COR-L47 (cell line): ENCODE results near the gene HSPB6.
"Not testable (repeated sequence)": the region's sequence is repeated elsewhere in the genome, so short reads cannot be mapped to it uniquely, and the experiment has no call there.

Source experiments
- DNase-seq: peaks from one replicate; lab custom pipeline; 2025; lab: John Stamatoyannopoulos, UW

The HSPB6 gene

DNA sequence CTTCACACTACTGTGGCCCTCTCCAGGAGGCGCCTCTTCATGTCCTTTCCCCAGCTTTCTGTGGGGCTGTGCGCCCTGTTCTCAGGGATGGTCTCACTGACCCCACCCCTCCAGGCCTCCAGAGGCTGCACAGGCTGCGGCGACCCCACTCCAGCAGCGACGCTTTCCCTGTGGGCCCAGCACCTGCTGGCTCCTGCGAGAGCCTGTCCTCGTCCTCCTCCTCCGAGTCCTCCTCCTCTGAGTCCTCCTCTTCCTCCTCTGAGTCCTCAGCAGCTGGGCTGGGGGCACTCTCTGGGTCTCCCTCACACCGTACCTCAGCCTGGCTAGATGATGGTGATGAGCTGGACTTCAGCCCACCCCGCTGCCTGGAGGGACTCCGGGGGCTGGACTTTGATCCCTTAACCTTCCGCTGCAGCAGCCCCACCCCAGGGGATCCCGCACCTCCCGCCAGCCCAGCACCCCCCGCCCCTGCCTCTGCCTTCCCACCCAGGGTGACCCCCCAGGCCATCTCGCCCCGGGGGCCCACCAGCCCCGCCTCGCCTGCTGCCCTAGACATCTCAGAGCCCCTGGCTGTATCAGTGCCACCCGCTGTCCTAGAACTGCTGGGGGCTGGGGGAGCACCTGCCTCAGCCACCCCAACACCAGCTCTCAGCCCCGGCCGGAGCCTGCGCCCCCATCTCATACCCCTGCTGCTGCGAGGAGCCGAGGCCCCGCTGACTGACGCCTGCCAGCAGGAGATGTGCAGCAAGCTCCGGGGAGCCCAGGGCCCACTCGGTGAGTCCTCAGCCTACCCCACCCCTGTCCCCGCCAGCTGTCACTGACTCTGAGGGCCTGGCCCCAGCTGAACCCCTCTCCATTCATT is 29.7 kb upstream of the HSPB6 start:
- DNase-seq: no peak

DNA sequence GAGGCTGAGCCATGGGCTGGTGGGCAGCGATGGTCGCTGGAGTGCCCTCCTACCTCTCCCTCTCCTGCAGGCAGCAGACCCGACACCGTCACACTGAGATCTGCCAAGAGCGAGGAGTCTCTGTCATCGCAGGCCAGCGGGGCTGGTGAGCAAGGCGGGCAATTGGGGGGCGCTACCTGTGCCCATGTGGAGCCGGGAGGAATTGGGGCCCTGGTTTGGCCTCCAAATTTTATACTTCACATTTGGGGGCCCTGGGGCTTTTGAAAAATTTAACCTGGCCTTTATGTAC is 28.5 kb upstream of the HSPB6 start:
- DNase-seq: no peak

DNA sequence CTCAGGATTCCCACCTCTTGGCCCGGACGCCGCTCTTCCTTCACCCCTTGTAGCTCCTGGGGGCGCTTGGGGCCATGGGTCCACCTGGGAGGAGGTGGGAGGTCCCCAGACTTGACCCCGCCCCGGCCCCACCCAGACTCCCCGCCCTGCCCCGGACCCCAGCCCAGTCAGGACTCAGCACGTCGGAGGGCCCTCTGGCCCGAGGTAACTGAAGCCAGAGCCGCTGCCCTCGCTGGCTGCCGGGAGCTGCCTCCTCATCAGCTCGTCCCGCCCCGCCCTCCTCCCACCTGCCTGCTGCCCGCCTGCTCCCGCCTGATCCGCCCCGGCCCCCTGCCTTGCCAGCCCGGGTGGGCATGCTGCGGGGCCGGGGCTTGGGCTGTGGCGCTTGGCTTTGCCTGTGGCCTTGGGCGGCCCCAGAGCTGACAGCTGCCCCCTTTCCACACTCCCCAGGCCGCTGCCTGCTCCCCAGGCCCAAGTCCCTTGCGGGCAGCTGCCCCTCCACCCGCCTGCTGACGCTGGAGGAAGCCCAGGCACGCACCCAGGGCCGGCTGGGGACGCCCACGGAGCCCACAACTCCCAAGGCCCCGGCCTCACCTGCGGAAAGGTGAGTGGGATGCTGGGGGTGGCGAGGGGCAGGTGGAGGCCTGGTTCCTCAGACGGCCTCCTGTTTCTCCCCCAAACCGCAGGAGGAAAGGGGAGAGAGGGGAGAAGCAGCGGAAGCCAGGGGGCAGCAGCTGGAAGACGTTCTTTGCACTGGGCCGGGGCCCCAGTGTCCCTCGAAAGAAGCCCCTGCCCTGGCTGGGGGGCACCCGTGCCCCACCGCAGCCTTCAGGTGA is 27.9 kb upstream of the HSPB6 start:
- DNase-seq: no peak

DNA sequence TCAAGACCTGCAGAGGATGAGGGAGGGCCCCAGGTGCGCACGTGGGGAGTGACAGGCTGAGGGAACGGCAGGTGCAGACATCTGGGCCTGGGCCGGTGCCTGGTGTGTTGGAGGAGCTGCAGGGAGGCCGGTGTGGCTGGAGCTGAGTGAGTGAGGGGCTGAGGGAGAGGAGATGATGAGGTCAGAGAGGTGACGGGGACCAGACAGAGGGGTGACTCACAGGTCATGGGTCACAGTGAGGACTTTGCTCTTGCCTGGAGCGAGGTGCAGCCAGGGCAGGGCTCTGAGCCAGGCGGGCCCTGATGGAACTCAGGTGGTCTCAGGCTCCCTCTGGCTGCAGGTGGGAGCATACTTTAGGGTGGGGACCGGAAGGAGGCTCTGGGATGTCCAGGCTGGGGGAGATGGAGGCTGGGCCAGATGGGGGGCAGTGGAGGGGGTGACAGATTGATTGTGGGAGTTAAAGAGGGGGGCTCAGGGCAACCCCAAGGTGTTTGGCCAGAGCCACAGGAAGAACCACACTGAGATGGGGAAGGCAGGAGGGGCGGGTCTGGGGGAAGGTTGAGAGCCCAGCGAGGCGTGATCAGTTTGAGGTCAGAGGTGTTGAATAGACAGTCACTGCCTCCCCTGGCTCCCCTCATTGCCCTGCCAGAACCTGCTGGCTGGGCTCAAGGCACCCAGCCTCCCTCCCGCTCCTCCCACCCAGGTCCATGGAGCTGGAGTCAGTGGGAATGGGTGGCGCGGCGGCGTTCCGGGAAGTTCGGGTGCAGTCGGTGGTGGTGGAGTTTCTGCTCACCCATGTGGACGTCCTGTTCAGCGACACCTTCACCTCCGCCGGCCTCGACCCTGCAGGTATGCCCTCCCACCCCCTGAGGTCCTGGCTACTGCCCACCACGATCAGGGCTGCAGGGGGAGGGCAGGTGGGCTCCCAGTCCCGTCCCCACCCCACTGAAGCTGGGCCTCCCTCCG is 26.9 kb upstream of the HSPB6 start:
- no peak for DNase-seq

DNA sequence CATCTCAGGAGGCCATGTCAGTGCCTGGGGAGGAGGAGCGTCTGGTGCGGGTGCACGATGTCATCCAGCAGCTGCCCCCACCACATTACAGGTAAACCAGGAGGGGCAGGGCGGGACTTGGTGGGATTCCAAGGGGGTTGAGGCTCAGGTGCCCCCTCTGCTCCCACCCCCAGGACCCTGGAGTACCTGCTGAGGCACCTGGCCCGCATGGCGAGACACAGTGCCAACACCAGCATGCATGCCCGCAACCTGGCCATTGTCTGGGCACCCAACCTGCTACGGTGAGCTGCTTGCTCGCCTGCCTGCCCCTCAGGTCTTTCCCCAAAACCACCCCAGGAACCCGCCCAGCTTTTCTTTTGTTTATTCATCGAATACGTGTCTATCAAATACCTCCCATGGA is 25.8 kb upstream of the HSPB6 start:
- DNase-seq: no peak

DNA sequence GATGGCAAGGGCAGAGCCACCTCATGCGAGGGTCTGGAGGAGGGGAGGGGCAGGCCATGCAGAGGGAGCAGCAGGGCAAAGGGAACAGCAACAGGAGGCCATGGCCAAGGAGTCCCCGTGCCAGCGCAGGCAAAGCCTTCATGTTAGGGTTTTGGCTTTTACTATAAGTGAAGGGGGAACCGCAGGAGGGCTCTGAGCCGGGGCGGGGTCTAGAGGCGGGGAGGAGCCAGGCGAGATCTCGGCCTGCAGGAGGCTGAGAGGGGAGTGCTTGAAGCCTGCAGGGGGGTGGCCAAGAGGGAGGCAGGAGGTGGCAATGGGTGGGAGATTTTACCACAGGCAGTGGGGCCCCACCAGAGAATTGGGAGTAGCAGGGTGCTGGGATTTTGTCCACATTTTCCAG is 24.8 kb upstream of the HSPB6 start:
- DNase-seq: no peak

DNA sequence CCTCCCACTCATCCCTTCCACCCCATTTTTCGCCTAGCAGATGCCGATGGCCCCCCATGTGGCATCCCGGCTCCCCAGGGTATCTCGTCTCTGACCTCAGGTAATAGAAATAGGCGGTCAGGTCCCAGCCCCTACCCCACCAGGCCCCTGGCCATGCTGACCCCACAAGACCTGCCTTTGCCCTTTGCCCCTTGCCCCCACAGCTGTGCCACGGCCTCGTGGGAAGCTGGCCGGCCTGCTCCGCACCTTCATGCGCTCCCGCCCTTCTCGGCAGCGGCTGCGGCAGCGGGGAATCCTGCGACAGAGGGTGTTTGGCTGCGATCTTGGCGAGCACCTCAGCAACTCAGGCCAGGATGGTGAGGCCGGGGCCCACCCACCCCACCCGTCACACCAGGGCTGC is 23.9 kb upstream of the HSPB6 start:
- DNase-seq: no peak

DNA sequence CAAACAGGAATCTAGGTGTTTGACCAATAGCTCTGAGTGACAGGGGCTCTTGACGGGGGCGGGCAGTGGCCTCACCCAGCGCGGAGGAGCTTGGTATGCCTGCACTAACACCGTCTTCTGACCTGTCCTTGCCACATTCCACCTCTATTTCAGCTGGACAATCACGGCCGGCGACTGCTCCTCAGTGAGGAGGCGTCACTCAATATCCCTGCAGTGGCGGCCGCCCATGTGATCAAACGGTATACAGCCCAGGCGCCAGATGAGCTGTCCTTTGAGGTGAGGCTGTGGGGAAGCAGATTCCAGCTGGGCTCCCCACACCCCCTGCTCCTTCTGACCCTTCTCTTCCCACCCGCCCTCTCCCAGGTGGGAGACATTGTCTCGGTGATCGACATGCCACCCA is 23.2 kb upstream of the HSPB6 start:
- DNase-seq: no peak

DNA sequence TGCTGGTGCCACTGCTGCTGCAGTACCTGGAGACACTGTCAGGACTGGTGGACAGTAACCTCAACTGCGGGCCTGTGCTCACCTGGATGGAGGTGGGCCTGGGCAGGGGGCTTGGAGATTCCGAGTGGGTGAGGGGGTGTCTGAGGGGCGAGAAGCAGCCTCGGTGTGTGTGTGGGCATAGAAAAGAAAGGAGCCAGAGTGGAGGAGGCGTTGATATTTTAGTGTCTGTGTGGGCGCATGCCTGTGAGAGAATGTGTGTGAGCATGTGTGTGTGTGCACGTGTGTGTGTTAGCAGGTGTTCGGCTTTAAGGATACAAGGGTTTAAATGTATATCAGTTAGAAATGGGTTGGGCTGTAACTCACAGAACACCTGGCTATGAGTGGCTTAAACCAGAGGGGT is 22.2 kb upstream of the HSPB6 start:
- no peak for DNase-seq

DNA sequence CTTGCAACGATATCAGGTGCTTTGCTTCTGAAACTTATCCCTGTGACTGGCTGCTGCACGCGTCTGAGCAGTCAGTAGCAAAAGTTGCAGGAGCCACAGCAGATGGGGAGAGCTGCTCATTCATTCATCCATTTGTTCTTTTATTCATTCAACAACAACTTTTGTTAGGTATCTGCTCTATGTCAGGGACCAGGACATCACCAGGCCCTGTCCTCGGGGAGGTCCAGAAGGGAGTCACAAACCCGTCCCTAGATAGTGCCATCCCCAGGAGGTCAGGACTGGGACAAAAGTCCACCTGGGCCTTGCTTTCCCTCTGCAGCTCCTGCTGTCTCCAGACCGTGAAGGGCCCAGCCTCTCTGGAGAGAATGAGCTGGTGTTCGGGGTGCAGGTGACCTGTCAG is 21.1 kb upstream of the HSPB6 start:
- DNase-seq: no peak

DNA sequence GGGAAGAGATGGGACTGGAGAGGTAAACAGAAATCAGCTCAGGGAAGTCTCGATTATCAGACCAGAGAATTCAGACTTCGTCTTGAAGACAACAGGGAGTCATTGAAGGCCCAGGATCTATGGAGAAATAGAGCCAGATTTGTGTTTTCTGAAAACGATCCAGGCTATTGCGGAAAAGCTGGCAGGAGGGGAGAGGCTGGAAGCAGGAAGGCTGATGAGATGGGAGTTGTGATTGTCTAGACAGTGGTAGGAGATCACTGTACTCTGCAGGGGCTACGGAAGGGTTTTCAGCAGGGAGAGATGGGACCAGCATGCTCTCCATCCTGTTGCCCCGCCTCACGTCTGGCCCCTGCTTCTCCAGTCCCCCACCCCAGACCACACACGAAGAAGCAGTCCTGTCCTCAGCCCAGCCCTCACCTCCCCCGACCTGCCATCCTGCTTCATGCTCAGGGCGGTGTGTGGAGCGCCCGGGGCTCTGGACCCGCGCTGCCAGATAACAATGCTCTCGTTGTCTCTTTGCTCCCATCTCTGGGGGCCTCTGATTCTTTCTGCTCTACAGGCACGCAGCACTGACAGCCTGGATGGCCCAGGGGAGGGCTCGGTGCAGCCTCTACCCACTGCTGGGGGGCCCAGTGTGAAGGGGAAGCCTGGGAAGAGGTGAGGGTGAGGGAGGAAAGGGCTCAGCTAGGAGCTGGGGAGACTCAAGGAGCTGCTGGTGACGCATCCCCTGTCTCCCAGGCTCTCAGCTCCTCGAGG is 20.4 kb upstream of the HSPB6 start:
- DNase-seq: no peak

DNA sequence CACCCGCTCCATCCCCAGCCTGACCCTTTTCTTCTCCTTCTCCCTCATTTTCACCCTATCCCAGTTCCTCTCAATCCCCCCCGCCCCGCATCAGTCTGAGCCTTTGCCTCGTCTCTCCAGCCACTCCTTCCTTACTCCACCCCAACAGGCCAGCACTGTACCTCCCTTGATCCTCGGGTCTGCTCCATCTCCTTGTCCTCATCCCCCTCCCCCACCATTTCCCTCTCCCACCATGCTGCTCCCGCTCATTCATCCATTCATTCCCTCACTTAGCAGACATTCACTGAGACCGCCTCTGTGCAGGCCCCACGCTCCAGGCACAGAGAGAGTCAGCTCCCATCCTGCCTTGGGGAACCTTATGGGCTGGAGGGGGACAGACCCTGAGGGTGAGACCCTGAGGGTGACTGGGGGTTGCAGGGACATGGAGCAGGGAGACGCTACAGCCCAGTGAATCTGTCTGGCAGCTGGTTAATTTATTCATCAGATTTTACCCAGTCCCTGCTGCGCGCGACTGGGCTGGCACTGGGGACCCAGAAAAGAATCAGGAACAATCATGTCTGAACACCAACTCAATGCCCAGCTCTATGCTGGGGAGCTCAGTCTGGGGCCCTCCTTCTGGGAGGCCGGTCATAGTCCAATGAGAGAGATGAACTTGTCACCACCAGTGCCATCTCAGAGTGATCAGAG is 19.4 kb upstream of the HSPB6 start:
- no peak for DNase-seq

DNA sequence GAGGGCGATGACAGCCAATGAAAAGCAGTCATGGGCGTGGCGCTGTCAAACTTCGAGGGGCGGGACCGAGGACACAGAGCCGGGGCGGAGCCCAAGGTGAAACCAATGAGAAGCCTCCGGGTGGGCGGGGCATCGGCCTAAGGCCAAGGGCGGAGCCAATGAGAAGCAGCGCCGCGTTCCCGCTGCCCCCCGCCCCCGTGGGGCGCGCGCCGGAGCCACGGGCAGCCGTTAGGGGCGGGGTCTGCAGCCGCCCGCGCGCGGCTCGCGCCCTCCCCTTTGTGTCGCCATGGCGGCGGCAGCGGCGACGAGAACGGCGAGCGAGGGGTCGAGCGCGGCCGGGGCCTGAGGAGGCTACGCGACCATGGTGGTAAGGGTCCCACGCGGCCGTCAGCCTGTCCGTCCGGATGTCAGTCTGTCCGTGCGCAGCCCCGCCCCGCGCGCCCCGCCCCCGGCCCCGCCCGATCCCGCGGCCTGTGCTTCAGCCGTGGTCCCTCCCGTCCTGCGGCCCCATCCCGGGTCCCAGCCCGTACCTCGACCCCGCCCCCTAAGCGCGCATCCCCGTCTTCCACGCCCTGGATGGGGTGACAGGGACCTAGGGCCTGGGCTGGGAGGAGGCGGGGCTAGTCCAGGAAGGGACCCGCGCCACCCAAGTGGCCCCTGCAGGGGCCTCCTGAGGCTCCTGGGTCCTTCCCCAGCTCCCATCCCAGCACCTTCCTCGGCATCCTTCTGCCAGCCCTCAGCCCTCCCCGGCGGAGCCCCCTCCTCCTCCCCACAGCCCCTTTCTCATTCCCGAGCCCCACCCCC is 18.7 kb upstream of the HSPB6 start, which contains the start of gene ARHGAP33:
ARHGAP33 (plus strand) TSS at position 267 of the 804 bp plus-strand sequence; CDS start at position 362, 95 bp downstream.
- DNase-seq: peak; percentile 99

DNA sequence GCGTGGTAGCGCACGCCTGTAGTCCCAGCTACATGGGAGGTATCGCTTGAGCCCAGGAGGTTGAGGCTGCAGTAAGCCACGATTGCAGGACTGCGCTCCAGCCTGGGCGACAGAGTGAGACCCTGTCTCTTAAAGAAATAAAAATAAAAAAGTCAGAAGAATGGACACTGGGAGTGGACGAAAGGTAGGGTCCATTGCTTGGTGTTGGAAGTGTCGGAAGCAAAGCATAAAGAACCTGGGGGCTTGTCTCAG is 18.1 kb upstream of the HSPB6 start:
- DNase-seq: no peak

DNA sequence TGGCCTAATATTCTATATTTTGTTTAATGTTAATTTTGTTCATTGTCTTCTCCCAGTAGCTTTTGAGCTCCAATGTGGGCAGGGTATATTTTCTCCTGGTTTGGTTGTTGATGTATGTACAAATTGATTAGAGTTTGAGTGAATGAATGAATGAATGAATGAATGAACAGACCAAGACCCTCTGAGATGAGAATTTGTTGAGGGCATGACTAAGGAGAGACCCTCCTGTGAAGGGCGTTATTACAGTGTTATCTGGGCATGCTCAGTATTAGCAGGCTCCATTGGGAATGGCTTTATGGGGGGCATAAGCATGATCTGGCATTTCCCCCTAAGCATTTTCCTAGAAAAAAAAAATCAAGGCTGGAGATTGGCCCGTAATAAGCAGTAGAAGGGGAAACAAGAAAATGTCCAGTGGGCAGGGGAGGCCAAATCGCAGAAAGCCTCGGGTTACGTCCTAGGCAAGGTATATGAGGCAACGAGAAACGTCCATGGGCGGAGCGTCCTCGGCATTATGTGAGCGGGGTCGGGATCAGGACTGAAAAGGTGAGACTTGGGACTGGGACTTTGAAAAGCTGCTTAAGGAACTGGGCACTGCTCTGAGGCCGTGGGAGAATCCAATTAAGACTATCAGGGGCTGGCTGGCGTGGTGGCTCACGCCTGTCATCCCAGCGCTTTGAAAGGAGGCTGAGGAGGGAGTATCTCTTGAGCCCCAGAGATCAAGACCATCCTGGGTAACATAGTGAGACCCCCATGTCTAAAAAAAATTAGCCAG is 17.6 kb upstream of the HSPB6 start:
- no peak for DNase-seq

DNA sequence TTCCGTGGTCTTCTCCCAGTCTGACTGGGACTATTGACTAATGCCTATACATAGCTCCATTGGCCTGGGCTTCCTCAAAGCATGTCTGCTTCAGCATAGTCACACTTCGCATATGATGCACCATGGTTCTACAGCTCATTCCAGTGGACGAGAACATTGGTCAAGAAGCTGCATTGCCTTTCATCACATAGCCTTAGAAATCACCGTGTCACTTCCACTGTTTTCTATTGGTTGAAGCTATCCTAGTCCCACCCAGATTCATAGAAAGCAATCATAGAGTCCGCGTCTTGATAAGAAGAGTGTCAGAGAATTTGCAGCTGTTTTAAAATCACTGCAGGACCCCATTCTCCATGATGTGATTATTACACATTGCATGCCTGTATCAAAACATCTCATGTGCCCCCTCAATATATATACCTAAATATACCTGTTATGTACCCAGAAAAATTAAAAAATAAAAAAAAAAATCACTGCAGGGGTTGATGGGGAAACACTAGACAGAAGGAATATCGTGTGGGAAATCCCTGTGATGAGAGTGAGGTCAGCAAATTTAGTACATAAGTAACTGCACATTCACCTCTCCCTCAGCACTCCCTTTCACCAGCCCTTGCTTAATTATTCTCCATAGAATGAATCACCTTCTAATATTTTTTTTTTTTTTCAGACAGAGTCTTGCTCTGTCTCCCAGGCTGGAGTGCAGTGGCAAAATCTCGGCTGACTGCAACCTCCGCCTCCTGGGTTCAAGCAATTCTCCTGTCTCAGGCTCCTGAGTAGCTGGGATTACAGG is 16.4 kb upstream of the HSPB6 start:
- no peak for DNase-seq

DNA sequence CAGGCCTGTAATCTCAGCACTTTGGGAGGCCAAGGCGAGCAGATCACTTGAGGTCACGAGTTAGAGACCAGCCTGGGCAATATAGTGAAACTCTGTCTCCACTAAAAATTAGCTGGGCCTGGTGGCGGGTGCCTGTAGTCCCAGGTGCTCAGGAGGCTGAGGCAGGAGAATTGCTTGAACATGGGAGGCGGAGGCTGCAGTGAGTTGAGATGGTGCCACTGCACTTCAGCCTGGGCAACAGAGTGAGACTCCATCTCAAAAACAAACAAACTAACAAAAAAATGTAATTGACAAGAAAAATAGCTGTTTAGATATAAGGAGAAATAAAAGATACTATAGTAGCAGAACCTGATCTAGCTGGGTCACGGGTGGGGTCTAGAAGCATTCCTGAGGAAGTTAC is 15.5 kb upstream of the HSPB6 start:
- not testable (repeated sequence) for DNase-seq

DNA sequence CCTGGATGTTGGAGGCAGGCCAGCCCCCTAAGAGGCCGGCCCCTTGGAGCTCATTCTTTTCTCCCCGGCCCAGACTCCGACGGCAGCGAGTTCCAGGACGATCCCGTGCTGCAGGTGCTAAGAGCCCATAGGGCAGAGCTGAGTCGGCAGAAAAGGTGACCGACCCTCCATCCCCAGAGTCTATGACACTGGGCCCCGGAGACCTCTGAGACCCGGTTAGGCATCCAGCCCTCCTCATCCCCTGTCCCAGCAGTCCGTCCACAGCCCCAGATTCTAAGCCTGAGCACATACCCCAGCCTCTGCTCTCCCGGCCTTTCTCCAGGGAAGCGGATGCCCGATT is 11.2 kb upstream of the HSPB6 start:
- DNase-seq: no peak
